Suprapubic skin (tissue), 4 donors: ENCODE results near the gene SPATS2. TPM values are rescaled to one million over a fixed set of nuclear protein-coding genes. Genes with fewer than 3 reads are reported as not detected.

Source experiments
- DNase-seq, 2 donors: peaks; one replicate each; pipeline ENCODE4 v3.0.0-alpha.2; 2019; ENCODE audit warnings: low spot score in 2 of 2
- H3K27ac ChIP-seq: fragments of 200-600 bp; sonication (generic); one replicate; pipeline ENCODE4 v1.5.1; 2019
- H3K27me3 ChIP-seq: fragments of 200-600 bp; sonication (generic); one replicate; pipeline ENCODE4 v1.5.1; 2019
- H3K36me3 ChIP-seq: fragments of 200-600 bp; sonication (generic); one replicate; pipeline ENCODE4 v1.5.1; 2019
- H3K4me1 ChIP-seq: fragments of 200-600 bp; sonication (generic); one replicate; pipeline ENCODE4 v1.5.1; 2019
- H3K4me3 ChIP-seq: fragments of 200-600 bp; sonication (generic); one replicate; pipeline ENCODE4 v1.5.1; 2019; ENCODE audit warnings: mild to moderate bottlenecking
- H3K9me3 ChIP-seq: fragments of 200-600 bp; sonication (generic); one replicate; pipeline ENCODE4 v1.5.1; 2019
- CTCF ChIP-seq, 2 donors: fragments of 200-600 bp in 1 of 2; fragments of 450-650 bp in 1 of 2; sonication (generic) in 1 of 2; IDR thresholded peaks; one replicate each; pipeline ENCODE4 v1.5.1; 2016 to 2019; ENCODE audit warnings: antibody characterized with exemption in 2 of 2, mild to moderate bottlenecking in 1 of 2, moderate library complexity in 1 of 2
- EP300 ChIP-seq: sonication (generic); formaldehyde crosslinking; IDR thresholded peaks from one replicate; pipeline ENCODE4 v1.6.1; 2017; ENCODE audit warnings: antibody characterized with exemption
- POLR2A ChIP-seq, 2 donors: fragments of 450-650 bp; IDR thresholded peaks; one replicate each; pipeline ENCODE4 v1.6.1; 2017; ENCODE audit warnings: antibody characterized with exemption in 2 of 2, mild to moderate bottlenecking in 2 of 2, moderate library complexity in 2 of 2
- POLR2AphosphoS5 ChIP-seq, 3 donors: sonication (generic); formaldehyde crosslinking; IDR thresholded peaks; one replicate each; pipeline ENCODE4 v1.6.1; 2017; ENCODE audit warnings: antibody characterized with exemption in 3 of 3
- WGBS: methylation state at CpG from one replicate; pipeline ENCODE4 v1.1.5; 2018; 5-methylcytosine and 5-hydroxymethylcytosine counted together
- total RNA-seq, 4 donors: library from RNA; depleted of rRNA; stranded (reverse); fragments of >200 nt; gene quantifications; one replicate each; pipeline ENCODE4 v1.1.0, GENCODE V29; 2016

Gene SPATS2
- total RNA-seq, 4 donors from 2014 or later, result 22.7 to 42.6 (median 27.2) TPM

GRCh38 chr12:49476091-49476490, 108.8 kb downstream of the SPATS2 start:
- H3K9me3 ChIP-seq, result no peaks in the 10 kb centered on the region
- WGBS, result 90% methylated on average over 12 of the region's 12 CpGs
- H3K27me3 ChIP-seq, result no peaks in the 10 kb centered on the region
- DNase-seq, result no peak
- H3K36me3 ChIP-seq, result peaks cover 6% of the 10 kb centered on the region
- H3K4me1 ChIP-seq, result peaks cover 10% of the 10 kb centered on the region
- TF ChIP-seq CTCF (IDR thresholded peaks at IDR 0.05) (no peak), POLR2AphosphoS5 (IDR thresholded peaks at IDR 0.05) (no peak), POLR2A (IDR thresholded peaks at IDR 0.05) (no peak), EP300 (no peak)
- no peak overlapping the region for H3K4me3 ChIP-seq
- H3K27ac ChIP-seq, result no peak overlapping the region

GRCh38 chr12:49478949-49479664, 111.8 kb downstream of the SPATS2 start:
- H3K4me3 ChIP-seq, result no peak overlapping the region
- H3K27me3 ChIP-seq, result no peaks in the 10 kb centered on the region
- TF ChIP-seq POLR2A (IDR thresholded peaks at IDR 0.05) (no peak), CTCF (IDR thresholded peaks at IDR 0.05) (no peak), POLR2AphosphoS5 (IDR thresholded peaks at IDR 0.05) (no peak), EP300 (no peak)
- WGBS, result 63% methylated on average over 3 of the region's 10 CpGs
- DNase-seq, result no peak
- no peaks in the 10 kb centered on the region for H3K9me3 ChIP-seq
- H3K36me3 ChIP-seq, result peaks cover 6% of the 10 kb centered on the region
- H3K27ac ChIP-seq, result no peak overlapping the region
- peaks cover 19% of the 10 kb centered on the region for H3K4me1 ChIP-seq

GRCh38 chr12:49482095-49483051, 115.1 kb downstream of the SPATS2 start:
- H3K27me3 ChIP-seq, result no peaks in the 10 kb centered on the region
- no peak for DNase-seq
- TF ChIP-seq POLR2AphosphoS5 (IDR thresholded peaks at IDR 0.05), result no peak
- no peak for TF ChIP-seq POLR2A (IDR thresholded peaks at IDR 0.05)
- no peak for TF ChIP-seq EP300
- no peak for TF ChIP-seq CTCF (IDR thresholded peaks at IDR 0.05)
- H3K4me1 ChIP-seq, result peaks cover 19% of the 10 kb centered on the region
- no peak overlapping the region for H3K4me3 ChIP-seq
- peak overlapping the region; percentile 38 for H3K27ac ChIP-seq
- H3K9me3 ChIP-seq, result no peaks in the 10 kb centered on the region
- WGBS, result 59% methylated on average over 6 of the region's 6 CpGs
- peaks cover 6% of the 10 kb centered on the region for H3K36me3 ChIP-seq

GRCh38 chr12:49483619-49484018, 116.4 kb downstream of the SPATS2 start:
- WGBS, result 62% methylated on average over 1 of the region's 1 CpG
- no peak overlapping the region for H3K4me3 ChIP-seq
- DNase-seq, result no peak
- H3K9me3 ChIP-seq, result no peaks in the 10 kb centered on the region
- H3K27me3 ChIP-seq, result no peaks in the 10 kb centered on the region
- H3K4me1 ChIP-seq, result peaks cover 19% of the 10 kb centered on the region
- peaks cover 11% of the 10 kb centered on the region for H3K36me3 ChIP-seq
- no peak overlapping the region for H3K27ac ChIP-seq
- TF ChIP-seq EP300 (no peak), POLR2A (IDR thresholded peaks at IDR 0.05) (no peak), CTCF (IDR thresholded peaks at IDR 0.05) (no peak), POLR2AphosphoS5 (IDR thresholded peaks at IDR 0.05) (no peak)

GRCh38 chr12:49487605-49488004, 120.3 kb downstream of the SPATS2 start:
- DNase-seq, result no peak
- peaks cover 32% of the 10 kb centered on the region for H3K36me3 ChIP-seq
- 100% methylated on average over 2 of the region's 2 CpGs for WGBS

More at GRCh38 chr12:49487605-49488004, 120.3 kb downstream of the SPATS2 start:
- Histone ChIP-seq H3K27ac (no peak overlapping the region), H3K4me1 (peaks cover 2% of the 10 kb centered on the region), H3K9me3 (no peaks in the 10 kb centered on the region), H3K27me3 (no peaks in the 10 kb centered on the region), H3K4me3 (no peak overlapping the region)
- no peak for TF ChIP-seq EP300
- TF ChIP-seq CTCF (IDR thresholded peaks at IDR 0.05), result no peak
- no peak for TF ChIP-seq POLR2A (IDR thresholded peaks at IDR 0.05)
- no peak for TF ChIP-seq POLR2AphosphoS5 (IDR thresholded peaks at IDR 0.05)
